ENCODE measurements around the gene GABPB1. TPM values are rescaled to one million over a fixed set of nuclear protein-coding genes. Genes with fewer than 3 reads are reported as not detected.

GABPB1 gene
- total RNA-seq, 2 experiments from 2014 or later = 37.5 to 38.1 TPM

- Mint-ChIP-seq H3K4me1 (no peaks in the 10 kb centered on the region), H3K9me3 (no peaks in the 10 kb centered on the region), H3K27ac (no peak overlapping the region), H3K27me3 (no peaks in the 10 kb centered on the region), H3K36me3 (ENCODE audit: low read depth) (peaks cover 54% of the 10 kb centered on the region), H3K4me3 (no peak overlapping the region)
- CTCF ChIA-PET = no interaction called here
- DNase-seq = no peak
- POLR2A ChIA-PET = no interaction called here
These were observed 127.9 kb downstream of the GABPB1 start for GRCh38 chr15:50227076-50227475.

- POLR2A ChIA-PET = no interaction called here
- H3K9me3 Mint-ChIP-seq = no peaks in the 10 kb centered on the region
- peaks cover 52% of the 10 kb centered on the region for H3K36me3 Mint-ChIP-seq (ENCODE audit: low read depth)
- no peaks in the 10 kb centered on the region for H3K4me1 Mint-ChIP-seq
- H3K27me3 Mint-ChIP-seq = no peaks in the 10 kb centered on the region
- no peak for DNase-seq
- no peak overlapping the region for H3K27ac Mint-ChIP-seq
- CTCF ChIA-PET = no interaction called here
- H3K4me3 Mint-ChIP-seq = no peak overlapping the region
These were observed 129.1 kb downstream of the GABPB1 start for GRCh38 chr15:50225938-50226337.

Other genes with a start within 250 kb of the GABPB1 start
- 10 to 100 TPM; 19.9 to 20.7 TPM for gene ATP8B4, start 236.0 kb downstream of the GABPB1 start, total RNA-seq
- gene SLC27A2, start 173.0 kb downstream of the GABPB1 start, total RNA-seq = 10 to 100 TPM; 29.5 to 30.3 TPM
- under 1 TPM in 1 of 2 experiments, not detected in 1; 0.08 TPM for gene HDC, start 89.5 kb downstream of the GABPB1 start, total RNA-seq
- 10 to 100 TPM; 59.4 to 59.9 TPM for gene USP8, start 69.2 kb upstream of the GABPB1 start, total RNA-seq
- gene USP50, start 191.5 kb upstream of the GABPB1 start, total RNA-seq = not detected

All from activated CD4-positive, alpha-beta memory T cell treated with anti-CD3 and anti-CD28 coated beads, Interleukin-2, amount 10 ng/mL, durations not matched to agents 7 days and 5 days (primary cell).